Measurements from ENCODE around the gene TTN. TPM values are rescaled to one million over a fixed set of nuclear protein-coding genes. Genes with fewer than 3 reads are reported as not detected.

TTN gene
- total and polyA plus RNA-seq, 2 of the 4 experiments (the other 2 are of a cell fraction): 0.02 to 0.18 TPM

DNA sequence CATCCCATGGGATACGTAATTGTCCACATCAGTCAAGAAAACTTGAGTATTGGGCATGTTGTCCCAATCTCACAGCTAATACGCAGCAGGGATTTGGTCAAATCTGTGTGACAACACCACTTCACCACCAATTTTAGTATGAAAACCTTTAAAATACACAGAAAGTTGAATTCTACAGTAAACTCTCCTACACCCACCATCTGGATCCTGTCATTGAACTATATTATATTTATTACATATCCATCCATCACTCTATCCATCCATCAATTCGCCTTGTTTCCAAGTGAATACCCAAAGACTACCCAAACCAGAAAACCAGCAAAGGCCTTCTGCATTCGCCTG lies 328.0 kb downstream of the TTN start:
- dilution Hi-C loops (cut with HindIII; ENCODE audit: low sequenced_read_pairs, unreplicated experiment): no loop called here
- no peak for ATAC-seq (ENCODE audit: low read depth)

More for the DNA sequence above, 328.0 kb downstream of the TTN start:
- Histone ChIP-seq H3K4ac (ENCODE audit: low read depth, low read length) (peak overlapping the region; percentile 22; the same call in 1 of the 2 replicates), H4K20me1 (ENCODE audit: insufficient read depth, low read length) (peaks cover 21% of the 10 kb centered on the region), H3K4me3 (ENCODE audit: insufficient read depth, low read depth, low read length) (peak overlapping the region; percentile 83; the same call in 1 of the 2 replicates), H2AFZ (replicated peaks; ENCODE audit: low read length, poor library complexity) (peak overlapping the region; percentile 92), H3K14ac (replicated peaks; ENCODE audit: low read depth, low read length) (no peak overlapping the region), H3K23ac (ENCODE audit: low read depth, low read length) (no peak overlapping the region), H2BK15ac (ENCODE audit: low read depth, low read length) (no peak overlapping the region), H4K8ac (ENCODE audit: low read depth in 2 of 2, low read length in 2 of 2) (peak overlapping the region; percentile 92 to 98), H3K9me3 (ENCODE audit: control insufficient read depth, insufficient read depth, low read length) (no peaks in the 10 kb centered on the region), H3K27me3 (ENCODE audit: control insufficient read depth, insufficient read depth, low read length) (no peaks in the 10 kb centered on the region), H3K9me1 (ENCODE audit: insufficient read depth, low read length) (peaks cover 6% of the 10 kb centered on the region; the same call in 1 of the 2 replicates), H2AK5ac (ENCODE audit: low read depth, low read length) (no peak overlapping the region), H3K27ac (ENCODE audit: insufficient read depth, low read length) (peak overlapping the region; percentile 91; the same call in 1 of the 2 replicates), H3K4me2 (ENCODE audit: low read depth, low read length) (peak overlapping the region; percentile 85), H3K4me1 (ENCODE audit: control insufficient read depth, insufficient read depth, low read length) (peaks cover 4% of the 10 kb centered on the region), H3K18ac (ENCODE audit: low read depth, low read length) (no peak overlapping the region), H4K5ac (ENCODE audit: low read depth, low read length) (peak overlapping the region; percentile 84), H2BK20ac (ENCODE audit: low read depth, low read length) (no peak overlapping the region), H2BK120ac (ENCODE audit: low read depth, low read length) (no peak overlapping the region), H2AK9ac (replicated peaks; ENCODE audit: low read depth, low read length, poor library complexity) (no peak overlapping the region), H3K36me3 (ENCODE audit: control insufficient read depth, insufficient read depth, low read length) (no peaks in the 10 kb centered on the region), H4K91ac (ENCODE audit: insufficient read depth, low read depth, low read length) (no peak overlapping the region), H3K56ac (ENCODE audit: extremely low read depth, insufficient read depth, low read length) (no peak overlapping the region), H2BK5ac (ENCODE audit: low read depth, low read length, poor library complexity, severe bottlenecking) (no peak overlapping the region), H3K9ac (ENCODE audit: low read depth, low read length) (peak overlapping the region; percentile 38; the same call in 1 of the 2 replicates), H3K79me1 (ENCODE audit: low read depth in 1 of 2, low read length in 2 of 2) (peaks cover 13 to 39% of the 10 kb centered on the region in 2 experiments)
- intact Hi-C loops (cut with micrococcal nuclease) (no loop called here), in situ Hi-C loops (cut with MboI; ENCODE audit: low sequenced_read_pairs) (no loop called here)
- no peak for DNase-seq
- POLR2A ChIA-PET (ENCODE audit: unreplicated experiment): no interaction called here
- no TSS peak for BruUV-seq (replicated peaks)
- WGBS, 2 experiments (ENCODE audit: extremely low coverage in 2 of 2, insufficient read length in 1 of 2): 40% methylated on average over 1 of the region's 4 CpGs; no CpG with 5 or more reads in 1 of the 2 experiments
- TF ChIP-seq MAFK (IDR thresholded peaks at IDR 0.05; ENCODE audit: low read depth, low read length) (no peak), POLR2A (IDR thresholded peaks at IDR 0.05; ENCODE audit: low read depth, low read length) (no peak), BHLHE40 (IDR thresholded peaks at IDR 0.05; ENCODE audit: low read depth, low read length) (no peak)
- TF ChIP-seq, protein P1, sequence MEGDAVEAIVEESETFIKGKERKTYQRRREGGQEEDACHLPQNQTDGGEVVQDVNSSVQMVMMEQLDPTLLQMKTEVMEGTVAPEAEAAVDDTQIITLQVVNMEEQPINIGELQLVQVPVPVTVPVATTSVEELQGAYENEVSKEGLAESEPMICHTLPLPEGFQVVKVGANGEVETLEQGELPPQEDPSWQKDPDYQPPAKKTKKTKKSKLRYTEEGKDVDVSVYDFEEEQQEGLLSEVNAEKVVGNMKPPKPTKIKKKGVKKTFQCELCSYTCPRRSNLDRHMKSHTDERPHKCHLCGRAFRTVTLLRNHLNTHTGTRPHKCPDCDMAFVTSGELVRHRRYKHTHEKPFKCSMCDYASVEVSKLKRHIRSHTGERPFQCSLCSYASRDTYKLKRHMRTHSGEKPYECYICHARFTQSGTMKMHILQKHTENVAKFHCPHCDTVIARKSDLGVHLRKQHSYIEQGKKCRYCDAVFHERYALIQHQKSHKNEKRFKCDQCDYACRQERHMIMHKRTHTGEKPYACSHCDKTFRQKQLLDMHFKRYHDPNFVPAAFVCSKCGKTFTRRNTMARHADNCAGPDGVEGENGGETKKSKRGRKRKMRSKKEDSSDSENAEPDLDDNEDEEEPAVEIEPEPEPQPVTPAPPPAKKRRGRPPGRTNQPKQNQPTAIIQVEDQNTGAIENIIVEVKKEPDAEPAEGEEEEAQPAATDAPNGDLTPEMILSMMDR (conservative IDR thresholded peaks at IDR 0.05; ENCODE audit: low read depth, low read length): no peak
- CTCF ChIA-PET: no interaction called here

Measured in IMR-90 (cell line).